GM23338 (cell line): ENCODE results near the gene SPTB. TPM values are rescaled to one million over a fixed set of nuclear protein-coding genes. Genes with fewer than 3 reads are reported as not detected.

Source experiments
- ATAC-seq: fragments of 200-7000 bp; cut with Tn5 transposase; 3 replicates; pipeline ENCODE4 v1.9.1; 2020
- DNase-seq: peaks from one replicate; pipeline ENCODE4 v3.0.0-alpha.2; 2015; ENCODE audit warnings: low spot score
- H2AFZ ChIP-seq: fragments of 200-600 bp; sonication (generic); 2 replicates; pipeline ENCODE4 v1.8.0; 2016; ENCODE audit warnings: antibody characterized with exemption, mild to moderate bottlenecking, moderate library complexity
- H3F3A ChIP-seq: fragments of 200-600 bp; sonication (generic); replicated peaks from 2 replicates; pipeline ENCODE4 v1.8.0; 2017; ENCODE audit warnings: antibody characterized with exemption, mixed run types, low read depth
- H3K27ac ChIP-seq: fragments of 200-600 bp; sonication (generic); 2 replicates; pipeline ENCODE4 v1.6.1; 2016; ENCODE audit warnings: low read depth
- H3K27me3 ChIP-seq: fragments of 200-600 bp; sonication (generic); 2 replicates; pipeline ENCODE4 v1.8.0; 2016; ENCODE audit warnings: mild to moderate bottlenecking, mixed run types, moderate library complexity; ENCODE audit not compliant: insufficient read depth
- H3K36me3 ChIP-seq: fragments of 200-600 bp; sonication (generic); 2 replicates; pipeline ENCODE4 v1.8.0; 2016; ENCODE audit warnings: mild to moderate bottlenecking; ENCODE audit not compliant: insufficient read depth
- H3K4me1 ChIP-seq: fragments of 200-600 bp; sonication (generic); 2 replicates; pipeline ENCODE4 v1.8.0; 2016; ENCODE audit warnings: mild to moderate bottlenecking, moderate library complexity; ENCODE audit not compliant: insufficient read depth
- H3K4me2 ChIP-seq: fragments of 200-600 bp; sonication (generic); 2 replicates; pipeline ENCODE4 v1.7.1; 2017; ENCODE audit warnings: mixed run types
- H3K4me3 ChIP-seq: fragments of 200-600 bp; sonication (generic); 2 replicates; pipeline ENCODE4 v1.6.1; 2016; ENCODE audit warnings: mixed run types
- H3K79me2 ChIP-seq: fragments of 200-600 bp; sonication (generic); replicated peaks from 2 replicates; pipeline ENCODE4 v1.8.0; 2017; ENCODE audit warnings: mild to moderate bottlenecking; ENCODE audit not compliant: insufficient read depth
- H3K9me2 ChIP-seq: fragments of 200-600 bp; sonication (generic); 2 replicates; pipeline ENCODE4 v1.8.0; 2017; ENCODE audit not compliant: insufficient read depth
- H4K20me1 ChIP-seq: fragments of 200-600 bp; sonication (generic); replicated peaks from 2 replicates; pipeline ENCODE4 v1.8.0; 2017; ENCODE audit warnings: mild to moderate bottlenecking; ENCODE audit not compliant: insufficient read depth
- H3K27ac Mint-ChIP-seq: 2 replicates; pipeline ENCODE4 v1.8.0; 2020; ENCODE audit warnings: inconsistent platforms, mild to moderate bottlenecking, moderate library complexity, mixed read lengths
- H3K27me3 Mint-ChIP-seq: 3 replicates; pipeline ENCODE4 v1.8.0; 2022; ENCODE audit warnings: low read depth, mild to moderate bottlenecking, moderate library complexity, mixed read lengths, inconsistent platforms; ENCODE audit not compliant: insufficient read depth, poor library complexity
- H3K36me3 Mint-ChIP-seq: 3 replicates; pipeline ENCODE4 v1.8.0; 2021; ENCODE audit warnings: low read depth, mild to moderate bottlenecking, inconsistent platforms, moderate library complexity, mixed read lengths
- H3K4me1 Mint-ChIP-seq: 3 replicates; pipeline ENCODE4 v1.8.0; 2020; ENCODE audit warnings: mild to moderate bottlenecking, inconsistent platforms, mixed read lengths
- H3K4me3 Mint-ChIP-seq: 3 replicates; pipeline ENCODE4 v1.8.0; 2021; ENCODE audit warnings: moderate library complexity, mild to moderate bottlenecking, inconsistent platforms, mixed read lengths
- H3K9me3 Mint-ChIP-seq: 3 replicates; pipeline ENCODE4 v1.8.0; 2020; ENCODE audit warnings: moderate library complexity, mild to moderate bottlenecking, inconsistent platforms, mixed read lengths
- EZH2 ChIP-seq: fragments of 200-600 bp; sonication (generic); IDR thresholded peaks from one replicate; pipeline ENCODE4 v1.8.0; 2017; ENCODE audit warnings: antibody characterized with exemption, mild to moderate bottlenecking, low read depth; ENCODE audit not compliant: unreplicated experiment
- EZH2phosphoT487 ChIP-seq: fragments of 200-600 bp; sonication (generic); IDR thresholded peaks from one replicate; pipeline ENCODE4 v1.8.1; 2018; ENCODE audit warnings: antibody characterized with exemption; ENCODE audit not compliant: unreplicated experiment
- STAT1 ChIP-seq: IDR thresholded peaks from one replicate; pipeline ENCODE4 v1.6.1; 2016; ENCODE audit warnings: antibody characterized with exemption; ENCODE audit not compliant: unreplicated experiment
- ZNF114 ChIP-seq: fragments of 250-450 bp; sonication (Bioruptor Pico); IDR thresholded peaks from 2 replicates; pipeline ENCODE4 v1.5.0; 2020; ENCODE audit warnings: mild to moderate bottlenecking, moderate library complexity
- polyA plus RNA-seq: library from polyadenylated mRNA; unstranded; fragments of >200 nt; fragmentation: Nextera tagmentation; extraction: Ambion mirVana; gene quantifications from 2 replicates; pipeline ENCODE4 v1.2.1, GENCODE V29; 2016
- total RNA-seq: library from RNA; depleted of rRNA; stranded (reverse); fragments of >200 nt; shearing (Covaris generic); gene quantifications from 2 replicates; pipeline ENCODE4 v1.2.3, GENCODE V29; 2014
- TF ChIP-seq, protein P1 (sequence below), 2 experiments: fragments of 200-600 bp in 1 of 2; sonication (generic) in 1 of 2; conservative IDR thresholded peaks; 2 replicates each; pipeline versions ENCODE4 v1.5.1 to v1.6.1; 2016 to 2017; ENCODE audit warnings: antibody characterized with exemption in 2 of 2, low read depth in 2 of 2, mild to moderate bottlenecking in 2 of 2, moderate library complexity in 1 of 2
- TF ChIP-seq, protein P2 (sequence below): IDR thresholded peaks from 2 replicates; pipeline ENCODE4 v1.6.1; 2016; ENCODE audit warnings: antibody characterized with exemption

SPTB gene
- total and polyA plus RNA-seq, 2 experiments from 2014 or later = 1.1 to 1.9 TPM

DNA sequence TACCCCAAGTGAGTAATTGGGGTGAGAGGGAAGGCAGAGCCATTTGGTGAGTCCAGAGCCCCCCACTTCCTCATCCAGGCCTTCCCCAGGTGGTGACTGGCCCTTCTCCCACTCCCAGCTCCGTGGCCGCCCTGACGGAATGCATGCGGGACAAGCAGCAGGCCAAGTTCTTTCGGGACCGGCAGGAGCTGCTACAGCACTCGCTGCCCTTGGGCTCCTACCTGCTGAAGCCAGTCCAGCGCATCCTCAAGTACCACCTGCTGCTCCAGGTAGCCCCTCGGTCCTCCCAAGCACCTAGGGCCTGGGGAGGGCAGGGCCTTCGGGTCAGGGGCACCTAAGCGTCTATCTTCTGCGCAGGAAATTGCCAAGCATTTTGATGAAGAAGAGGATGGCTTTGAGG is 149.0 kb downstream of the SPTB start:
- TF ChIP-seq EZH2 = no peak
- TF ChIP-seq EZH2phosphoT487 = no peak
- TF ChIP-seq, protein P1, sequence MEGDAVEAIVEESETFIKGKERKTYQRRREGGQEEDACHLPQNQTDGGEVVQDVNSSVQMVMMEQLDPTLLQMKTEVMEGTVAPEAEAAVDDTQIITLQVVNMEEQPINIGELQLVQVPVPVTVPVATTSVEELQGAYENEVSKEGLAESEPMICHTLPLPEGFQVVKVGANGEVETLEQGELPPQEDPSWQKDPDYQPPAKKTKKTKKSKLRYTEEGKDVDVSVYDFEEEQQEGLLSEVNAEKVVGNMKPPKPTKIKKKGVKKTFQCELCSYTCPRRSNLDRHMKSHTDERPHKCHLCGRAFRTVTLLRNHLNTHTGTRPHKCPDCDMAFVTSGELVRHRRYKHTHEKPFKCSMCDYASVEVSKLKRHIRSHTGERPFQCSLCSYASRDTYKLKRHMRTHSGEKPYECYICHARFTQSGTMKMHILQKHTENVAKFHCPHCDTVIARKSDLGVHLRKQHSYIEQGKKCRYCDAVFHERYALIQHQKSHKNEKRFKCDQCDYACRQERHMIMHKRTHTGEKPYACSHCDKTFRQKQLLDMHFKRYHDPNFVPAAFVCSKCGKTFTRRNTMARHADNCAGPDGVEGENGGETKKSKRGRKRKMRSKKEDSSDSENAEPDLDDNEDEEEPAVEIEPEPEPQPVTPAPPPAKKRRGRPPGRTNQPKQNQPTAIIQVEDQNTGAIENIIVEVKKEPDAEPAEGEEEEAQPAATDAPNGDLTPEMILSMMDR (conservative IDR thresholded peaks at IDR 0.05; ENCODE audit: low read depth in 2 of 2) = no peak
- TF ChIP-seq, protein P2, sequence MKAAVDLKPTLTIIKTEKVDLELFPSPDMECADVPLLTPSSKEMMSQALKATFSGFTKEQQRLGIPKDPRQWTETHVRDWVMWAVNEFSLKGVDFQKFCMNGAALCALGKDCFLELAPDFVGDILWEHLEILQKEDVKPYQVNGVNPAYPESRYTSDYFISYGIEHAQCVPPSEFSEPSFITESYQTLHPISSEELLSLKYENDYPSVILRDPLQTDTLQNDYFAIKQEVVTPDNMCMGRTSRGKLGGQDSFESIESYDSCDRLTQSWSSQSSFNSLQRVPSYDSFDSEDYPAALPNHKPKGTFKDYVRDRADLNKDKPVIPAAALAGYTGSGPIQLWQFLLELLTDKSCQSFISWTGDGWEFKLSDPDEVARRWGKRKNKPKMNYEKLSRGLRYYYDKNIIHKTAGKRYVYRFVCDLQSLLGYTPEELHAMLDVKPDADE = no peak
- Histone ChIP-seq H3K4me3 (no peak overlapping the region), H4K20me1 (peaks cover 17% of the 10 kb centered on the region), H3K27me3 (no peaks in the 10 kb centered on the region), H3K9me2 (no peaks in the 10 kb centered on the region), H3K4me2 (no peak overlapping the region), H3F3A (0 out of 2 replicates have a peak, but pooled peaks cover 6% of the 10 kb centered on the region), H2AFZ (no peak overlapping the region), H3K4me1 (peaks cover 10% of the 10 kb centered on the region), H3K79me2 (peaks cover 37% of the 10 kb centered on the region), H3K27ac (no peak overlapping the region), H3K36me3 (peaks cover 4% of the 10 kb centered on the region; the same call in 1 of the 2 replicates)
- H3K4me1 Mint-ChIP-seq = peaks cover 39% of the 10 kb centered on the region
- no peak overlapping the region for H3K4me3 Mint-ChIP-seq
- no peaks in the 10 kb centered on the region for H3K9me3 Mint-ChIP-seq
- ATAC-seq (no peak), DNase-seq (no peak)
- H3K36me3 Mint-ChIP-seq = peaks cover 76% of the 10 kb centered on the region
- H3K27me3 Mint-ChIP-seq = peaks cover 12% of the 10 kb centered on the region
- H3K27ac Mint-ChIP-seq = no peak overlapping the region; the same call in 1 of the 2 replicates

DNA sequence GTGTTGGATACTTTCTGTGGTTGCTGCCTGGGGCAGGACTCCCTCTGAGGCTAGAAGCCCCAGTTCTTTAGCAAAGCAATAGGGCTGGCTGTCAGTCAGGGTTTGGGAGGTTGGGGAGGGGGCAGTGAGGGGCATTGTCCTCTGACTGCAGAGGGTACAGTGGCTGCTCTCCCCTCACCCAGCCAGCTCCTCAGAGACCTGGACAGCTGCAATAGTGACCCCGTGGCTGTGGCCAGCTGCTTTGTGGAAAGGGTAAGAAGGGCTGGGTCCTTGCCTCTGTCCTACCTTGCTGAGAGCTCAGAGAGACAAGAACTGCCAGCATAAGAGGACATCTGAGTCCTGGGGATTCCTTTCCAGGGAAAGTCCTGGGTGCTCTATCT is 149.7 kb downstream of the SPTB start:
- Histone ChIP-seq H4K20me1 (peaks cover 21% of the 10 kb centered on the region), H3K27ac (no peak overlapping the region), H3K4me1 (peaks cover 16% of the 10 kb centered on the region), H3K79me2 (peaks cover 38% of the 10 kb centered on the region), H3K9me2 (no peaks in the 10 kb centered on the region), H3F3A (0 out of 2 replicates have a peak, but pooled peaks cover 2% of the 10 kb centered on the region), H3K27me3 (no peaks in the 10 kb centered on the region), H3K4me2 (no peak overlapping the region), H3K4me3 (no peak overlapping the region), H2AFZ (no peak overlapping the region), H3K36me3 (peaks cover 4% of the 10 kb centered on the region; the same call in 1 of the 2 replicates)
- H3K36me3 Mint-ChIP-seq = peaks cover 71% of the 10 kb centered on the region
- peaks cover 40% of the 10 kb centered on the region for H3K4me1 Mint-ChIP-seq
- H3K4me3 Mint-ChIP-seq = no peak overlapping the region; the same call in 2 of the 3 replicates
- H3K27ac Mint-ChIP-seq = no peak overlapping the region
- no peak for DNase-seq
- ATAC-seq = no peak
- H3K27me3 Mint-ChIP-seq = peaks cover 17% of the 10 kb centered on the region
- TF ChIP-seq STAT1 = no peak
- no peaks in the 10 kb centered on the region for H3K9me3 Mint-ChIP-seq

DNA sequence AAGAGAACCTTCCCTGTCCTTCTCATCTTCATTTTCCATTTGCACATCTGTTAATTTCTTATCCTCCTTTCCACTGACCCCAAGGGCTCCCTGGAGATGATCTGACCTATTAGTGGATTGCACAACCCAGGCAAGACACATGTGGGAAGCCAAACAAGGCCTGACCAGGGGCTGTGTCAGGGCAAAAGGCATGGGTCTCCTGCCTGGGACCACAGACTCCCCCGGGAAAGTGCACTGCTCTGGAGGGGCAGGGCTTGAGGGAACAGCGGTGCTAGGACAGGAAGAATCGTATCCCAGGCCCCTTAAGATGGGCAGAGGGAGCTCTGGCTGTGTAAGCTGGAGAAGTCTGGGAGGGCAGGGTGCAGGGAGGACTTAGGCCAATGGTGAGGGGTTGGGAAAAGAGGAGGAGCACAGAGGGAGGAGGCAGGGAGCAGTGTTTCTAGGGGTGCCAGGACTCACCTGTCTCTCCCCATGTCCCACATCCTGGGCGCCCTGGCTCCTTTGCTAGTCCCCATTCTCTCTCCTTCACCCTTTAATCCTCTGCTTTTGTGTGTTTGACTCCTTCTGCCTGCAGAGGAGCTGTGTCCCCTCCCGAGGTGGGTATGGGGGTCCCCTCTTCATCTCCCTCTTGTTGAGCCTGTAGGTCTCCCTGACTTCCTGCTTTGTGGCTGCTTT is 150.2 kb downstream of the SPTB start:
- Histone ChIP-seq H3K4me1 (peaks cover 21% of the 10 kb centered on the region), H3K79me2 (peaks cover 40% of the 10 kb centered on the region), H3K27ac (0 out of 2 replicates have a peak overlapping the region, but pooled peaks have one; percentile 39), H3F3A (0 out of 2 replicates have a peak, but pooled peaks cover 2% of the 10 kb centered on the region), H4K20me1 (peaks cover 27% of the 10 kb centered on the region), H3K4me3 (no peak overlapping the region), H3K4me2 (no peak overlapping the region), H3K9me2 (no peaks in the 10 kb centered on the region), H2AFZ (no peak overlapping the region), H3K27me3 (no peaks in the 10 kb centered on the region), H3K36me3 (peaks cover 4% of the 10 kb centered on the region; the same call in 1 of the 2 replicates)
- Mint-ChIP-seq H3K27ac (no peak overlapping the region), H3K9me3 (no peaks in the 10 kb centered on the region), H3K27me3 (peaks cover 17% of the 10 kb centered on the region), H3K36me3 (peaks cover 68% of the 10 kb centered on the region), H3K4me1 (peaks cover 44% of the 10 kb centered on the region), H3K4me3 (no peak overlapping the region; the same call in 2 of the 3 replicates)
- no peak for DNase-seq
- no peak for ATAC-seq
- TF ChIP-seq EZH2phosphoT487 = no peak
- TF ChIP-seq, protein P1 (conservative IDR thresholded peaks at IDR 0.05; ENCODE audit: low read depth in 2 of 2) = no peak
- no peak for TF ChIP-seq ZNF114 (CRISPR knock-in tag)
- no peak for TF ChIP-seq STAT1
